ENCODE data around the gene PRR9.
"Not testable (repeated sequence)": the region's sequence is repeated elsewhere in the genome, so short reads cannot be mapped to it uniquely, and the experiment has no call there.

PRR9 gene

DNA sequence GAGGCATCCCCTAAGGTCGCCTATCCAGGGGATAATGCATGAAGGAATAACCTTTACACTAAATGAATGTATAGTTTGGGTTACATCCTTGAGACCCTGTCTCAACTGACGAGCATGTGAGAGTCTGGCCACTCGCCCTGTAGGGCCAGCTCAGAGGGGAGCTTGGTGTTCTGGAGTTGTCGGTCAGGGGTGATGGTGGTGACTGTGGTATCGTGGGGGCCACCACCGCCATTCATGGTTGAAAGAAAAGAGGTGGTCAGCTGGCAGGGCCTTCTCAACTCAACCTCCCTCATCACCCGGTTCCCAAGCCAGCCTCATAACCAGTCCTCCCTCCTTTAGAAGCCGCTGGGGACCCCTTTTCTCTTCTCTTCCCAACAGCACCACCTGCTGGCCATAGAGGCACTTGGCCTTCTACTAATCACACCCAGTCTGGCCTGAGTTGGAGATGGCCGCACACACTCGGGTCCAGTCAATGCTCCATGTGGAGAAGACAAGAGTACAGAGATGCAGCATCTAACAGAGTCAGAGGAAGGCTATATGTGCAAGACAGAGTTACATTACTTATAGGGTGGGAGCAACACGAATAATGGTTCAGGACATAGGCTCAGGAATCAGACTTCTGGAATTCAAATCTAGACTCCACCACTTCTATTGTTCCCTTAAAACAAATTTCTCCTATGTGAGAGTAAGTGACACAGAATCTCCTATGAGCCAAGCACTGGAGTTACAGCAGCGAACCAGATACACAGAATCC is 11.9 kb downstream of the PRR9 start:
- DNase-seq (ENCODE audit: insufficient read length, low spot score) = not testable (repeated sequence)
- peak; percentile 98 for FAIRE-seq

- DNase-seq (ENCODE audit: insufficient read length, low spot score) (no peak), FAIRE-seq (no peak)
Measured at GRCh38 chr1:153231363-153231762, 14.0 kb downstream of the PRR9 start.

GRCh38 chr1:153231785-153232184 is 14.4 kb downstream of the PRR9 start:
- DNase-seq (ENCODE audit: insufficient read length, low spot score) (no peak), FAIRE-seq (no peak)

GRCh38 chr1:153232553-153232952 is 15.2 kb downstream of the PRR9 start:
- FAIRE-seq = no peak
- DNase-seq (ENCODE audit: insufficient read length, low spot score) = no peak

DNA sequence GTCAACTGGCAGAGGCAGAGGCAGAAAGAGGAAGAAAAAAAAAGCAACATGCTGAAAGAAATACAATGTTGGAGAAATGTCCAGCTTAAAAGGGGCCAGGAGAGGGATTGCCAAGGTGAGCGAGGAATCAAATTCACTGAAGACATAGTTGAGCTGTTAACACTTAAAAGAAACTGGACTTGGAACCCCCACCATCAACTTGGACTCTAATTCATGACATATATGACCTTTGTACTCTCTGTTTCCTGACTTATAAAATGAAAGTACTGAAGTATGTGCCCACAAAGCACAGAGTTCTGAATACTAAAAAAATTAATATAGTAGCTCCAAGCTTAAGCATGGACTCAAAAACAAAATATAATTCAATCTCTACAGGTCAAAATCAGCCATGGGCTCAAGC is 16.1 kb downstream of the PRR9 start:
- FAIRE-seq = peak; percentile 53
- no peak for DNase-seq (ENCODE audit: insufficient read length, low spot score)

- DNase-seq (ENCODE audit: insufficient read length, low spot score) (no peak), FAIRE-seq (no peak)
Measured at GRCh38 chr1:153238527-153238926, 21.1 kb downstream of the PRR9 start.

- DNase-seq (ENCODE audit: insufficient read length, low spot score) = no peak
- FAIRE-seq = no peak
Measured at GRCh38 chr1:153242160-153242559, 24.8 kb downstream of the PRR9 start.

- FAIRE-seq (no peak), DNase-seq (ENCODE audit: insufficient read length, low spot score) (no peak)
Measured at GRCh38 chr1:153245466-153245865, 28.1 kb downstream of the PRR9 start.

GRCh38 chr1:153246018-153246417 is 28.6 kb downstream of the PRR9 start:
- no peak for FAIRE-seq
- DNase-seq (ENCODE audit: insufficient read length, low spot score) = no peak

DNA sequence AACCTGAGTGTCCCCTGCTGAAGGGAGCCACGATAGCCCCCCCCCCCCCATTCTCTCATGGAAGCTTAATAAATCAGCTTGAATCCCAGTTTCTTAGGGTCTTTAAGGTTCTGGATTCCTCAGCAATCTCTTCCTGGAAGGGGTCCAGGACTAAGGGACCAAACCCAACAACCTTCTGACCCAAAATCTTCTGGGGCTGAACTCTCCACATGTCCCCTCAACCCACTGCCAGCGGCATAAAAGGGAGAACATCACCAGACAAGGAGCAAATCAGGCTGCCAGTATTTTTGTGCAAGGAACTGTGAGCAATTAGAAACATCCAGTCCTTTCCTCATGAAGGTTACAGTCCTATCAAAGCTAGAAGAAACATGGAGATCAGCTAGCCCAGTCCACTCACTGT is 29.4 kb downstream of the PRR9 start:
- no peak for DNase-seq (ENCODE audit: insufficient read length, low spot score)
- FAIRE-seq = no peak

GRCh38 chr1:153248176-153248879 is 30.9 kb downstream of the PRR9 start:
- DNase-seq (ENCODE audit: insufficient read length, low spot score) (no peak), FAIRE-seq (no peak)

- DNase-seq (ENCODE audit: insufficient read length, low spot score) (no peak), FAIRE-seq (no peak)
Measured at GRCh38 chr1:153250166-153250565, 32.8 kb downstream of the PRR9 start.

- FAIRE-seq (no peak), DNase-seq (ENCODE audit: insufficient read length, low spot score) (no peak)
Measured at GRCh38 chr1:153251087-153251486, 33.7 kb downstream of the PRR9 start.

DNA sequence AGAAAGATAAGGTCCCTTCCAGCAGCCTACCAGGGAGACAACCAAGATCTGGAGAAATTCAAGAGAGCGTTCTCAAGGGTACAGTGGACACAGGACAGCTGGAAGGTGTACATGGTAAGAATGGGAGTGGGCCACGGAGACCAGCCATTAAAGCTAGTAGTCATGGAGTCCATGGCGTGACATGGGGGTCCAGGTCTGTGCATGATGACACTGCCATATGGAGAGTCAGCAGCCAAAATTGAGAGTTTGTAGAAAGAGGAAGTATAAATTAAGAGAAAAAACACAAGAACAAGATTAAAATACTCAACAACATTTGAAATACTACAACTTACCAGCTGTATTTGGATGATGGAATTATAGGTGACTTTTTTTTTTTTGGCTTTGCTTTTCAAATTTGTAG is 34.2 kb downstream of the PRR9 start:
- DNase-seq (ENCODE audit: insufficient read length, low spot score) (no peak), FAIRE-seq (no peak)

GRCh38 chr1:153251988-153252387 is 34.6 kb downstream of the PRR9 start:
- DNase-seq (ENCODE audit: insufficient read length, low spot score) (no peak), FAIRE-seq (no peak)

DNA sequence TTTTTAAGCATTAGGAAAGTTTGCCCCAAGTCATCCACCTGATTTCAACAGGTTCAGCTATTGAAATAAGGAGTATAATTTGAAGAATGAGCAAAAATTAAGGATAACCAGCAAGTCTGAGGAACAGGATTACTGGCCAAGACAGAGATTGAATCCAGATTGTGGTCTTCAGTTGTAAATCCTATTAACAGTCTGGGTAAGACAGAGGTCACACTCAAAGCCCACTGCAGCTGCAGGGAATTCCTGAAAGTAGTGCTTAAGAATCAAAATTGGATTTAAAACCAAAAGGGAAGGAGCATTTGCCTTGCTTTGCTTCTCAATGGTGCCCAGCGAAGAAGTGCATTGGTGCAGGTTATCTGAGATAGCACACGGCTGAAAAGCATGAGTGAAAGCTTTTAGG is 35.7 kb downstream of the PRR9 start:
- DNase-seq (ENCODE audit: insufficient read length, low spot score) (no peak), FAIRE-seq (no peak)

DNA sequence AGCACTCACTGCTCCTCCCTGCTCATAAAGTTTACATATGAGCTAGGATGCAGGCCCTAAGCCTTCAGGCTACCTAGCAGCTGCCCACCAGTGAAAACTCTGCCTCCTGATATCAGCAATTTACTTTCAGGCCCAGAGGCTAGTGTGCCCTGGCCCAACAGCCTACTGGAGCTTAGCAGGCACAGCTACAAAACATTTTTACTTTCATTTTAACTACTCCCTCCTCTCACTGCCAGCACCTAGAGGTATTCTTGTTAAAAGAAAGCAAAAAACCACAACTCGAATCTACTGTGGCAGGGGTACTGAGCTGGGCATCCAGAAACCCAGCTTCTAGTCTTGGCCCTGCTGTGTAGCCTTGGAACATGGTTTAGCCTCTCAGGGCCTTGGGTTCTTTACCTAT is 36.3 kb downstream of the PRR9 start:
- no peak for DNase-seq (ENCODE audit: insufficient read length, low spot score)
- peak; percentile 68 for FAIRE-seq

- DNase-seq (ENCODE audit: insufficient read length, low spot score) (no peak), FAIRE-seq (no peak)
Measured at GRCh38 chr1:153259387-153259786, 42.0 kb downstream of the PRR9 start, which contains the start of gene LORICRIN. Gene LORICRIN, plus strand, starts transcription at chr1:153259687. Its CDS starts 1,263 bp downstream, at chr1:153260950.

DNA sequence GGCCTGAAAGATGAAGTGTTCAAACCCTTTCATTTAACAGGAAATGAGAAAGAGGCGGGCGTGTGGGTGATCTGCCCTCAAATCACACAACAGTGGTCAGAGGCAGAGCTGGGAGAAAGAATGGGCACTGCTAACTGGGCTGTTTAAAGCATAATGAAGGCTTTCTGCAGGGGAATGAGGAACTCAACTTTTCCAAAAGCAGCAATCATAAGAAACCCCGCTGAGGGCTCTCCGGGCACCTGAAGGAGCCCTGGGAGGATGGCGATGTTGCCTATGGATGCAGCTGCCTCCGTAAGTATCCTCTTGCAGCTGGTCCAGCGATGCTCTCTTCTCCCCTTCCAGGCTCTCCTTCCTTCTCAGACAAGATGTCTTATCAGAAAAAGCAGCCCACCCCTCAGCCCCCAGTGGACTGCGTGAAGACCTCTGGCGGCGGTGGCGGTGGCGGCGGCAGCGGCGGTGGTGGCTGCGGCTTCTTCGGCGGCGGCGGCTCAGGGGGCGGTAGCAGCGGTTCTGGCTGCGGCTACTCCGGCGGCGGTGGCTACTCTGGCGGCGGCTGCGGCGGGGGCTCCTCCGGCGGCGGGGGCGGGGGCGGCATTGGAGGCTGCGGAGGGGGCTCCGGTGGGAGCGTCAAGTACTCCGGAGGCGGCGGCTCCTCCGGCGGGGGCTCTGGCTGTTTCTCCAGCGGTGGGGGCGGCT is 43.3 kb downstream of the PRR9 start:
- FAIRE-seq = no peak
- no peak for DNase-seq (ENCODE audit: insufficient read length, low spot score)

GRCh38 chr1:153261281-153262069 is 44.1 kb downstream of the PRR9 start:
- DNase-seq (ENCODE audit: insufficient read length, low spot score) (no peak), FAIRE-seq (peak; percentile 79)

GRCh38 chr1:153262070-153262366 is 44.6 kb downstream of the PRR9 start:
- FAIRE-seq (no peak), DNase-seq (ENCODE audit: insufficient read length, low spot score) (no peak)
